Activated CD8-positive, alpha-beta T cell treated with anti-CD3 and anti-CD28 coated beads, Interleukin-2, amount 10 ng/mL, durations not matched to agents 7 days and 5 days (primary cell): Measurements from ENCODE around the gene BTN1A1. TPM values are rescaled to one million over a fixed set of nuclear protein-coding genes. Genes with fewer than 3 reads are reported as not detected.

ENCODE experiments used
- ATAC-seq: fragments of 150-1000 bp; cut with Tn5 transposase; one replicate; pipeline ENCODE4 v1.10.0; 2021; ENCODE audit warnings: moderate library complexity
- CTCF ChIA-PET: fragments of 350-600 bp; sonication (Branson Sonifier 250); formaldehyde crosslinking; loops from one replicate; lab custom pipeline; 2021; ENCODE audit warnings: antibody characterized with exemption; lab: Charles Lee
- POLR2A ChIA-PET: fragments of 350-600 bp; sonication (Branson Sonifier 250); formaldehyde crosslinking; loops from one replicate; lab custom pipeline; 2021; ENCODE audit warnings: antibody characterized with exemption; lab: Charles Lee
- DNase-seq: peaks from one replicate; pipeline ENCODE4 v3.0.0-alpha.2; 2020
- H3K27ac Mint-ChIP-seq: one replicate; pipeline ENCODE4 v1.8.0; 2021; ENCODE audit warnings: mild to moderate bottlenecking, mixed read lengths
- H3K27me3 Mint-ChIP-seq: one replicate; pipeline ENCODE4 v1.8.0; 2021; ENCODE audit warnings: low read depth, mixed read lengths
- H3K36me3 Mint-ChIP-seq: one replicate; pipeline ENCODE4 v1.8.0; 2021; ENCODE audit warnings: low read depth, mixed read lengths
- H3K4me1 Mint-ChIP-seq: one replicate; pipeline ENCODE4 v1.8.0; 2021; ENCODE audit warnings: low read depth, mixed read lengths
- H3K4me3 Mint-ChIP-seq: one replicate; pipeline ENCODE4 v1.8.0; 2021; ENCODE audit warnings: mild to moderate bottlenecking, mixed read lengths
- H3K9me3 Mint-ChIP-seq: one replicate; pipeline ENCODE4 v1.8.0; 2022; ENCODE audit warnings: mixed read lengths; ENCODE audit not compliant: insufficient read depth
- total RNA-seq, 2 experiments: library from RNA; stranded (reverse); gene quantifications; one replicate each; pipeline ENCODE4 v1.2.3, GENCODE V29; 2021

Gene BTN1A1
- total RNA-seq, 2 experiments from 2014 or later: not detected

GRCh38 chr6:26553635-26554446 lies 53.7 kb downstream of the BTN1A1 start:
- Mint-ChIP-seq H3K4me1 (peaks cover 36% of the 10 kb centered on the region), H3K27me3 (no peaks in the 10 kb centered on the region), H3K4me3 (no peak overlapping the region), H3K9me3 (no peaks in the 10 kb centered on the region), H3K27ac (no peak overlapping the region), H3K36me3 (no peaks in the 10 kb centered on the region)
- CTCF ChIA-PET: interaction anchor here (1.0 to 5.3 kb wide), 10 partner anchors 10 to 224 kb away, joined by 3 to 38 read pairs (median 6); partner anchors contain the start of gene HMGN4
- POLR2A ChIA-PET: interaction anchor here (0.6 to 2.3 kb wide), 4 partner anchors 16 to 319 kb away, joined by 3 to 20 read pairs (median 3); partner anchors contain the start of gene HMGN4
- ATAC-seq (peak; percentile 59), DNase-seq (peak; percentile 89)

GRCh38 chr6:26554447-26554696 lies 54.3 kb downstream of the BTN1A1 start:
- ChIA-PET POLR2A (interaction anchor here (1.0 to 2.3 kb wide), 2 partner anchors 17 to 80 kb away, joined by 3 to 20 read pairs; partner anchors contain the start of gene HMGN4), CTCF (interaction anchor here (0.9 to 5.3 kb wide), 8 partner anchors 12 to 225 kb away, joined by 3 to 38 read pairs (median 6); partner anchors contain the start of gene HMGN4)
- H3K9me3 Mint-ChIP-seq: no peaks in the 10 kb centered on the region
- no peak overlapping the region for H3K4me3 Mint-ChIP-seq
- H3K4me1 Mint-ChIP-seq: peaks cover 36% of the 10 kb centered on the region
- no peaks in the 10 kb centered on the region for H3K27me3 Mint-ChIP-seq
- no peaks in the 10 kb centered on the region for H3K36me3 Mint-ChIP-seq
- H3K27ac Mint-ChIP-seq: no peak overlapping the region
- DNase-seq (no peak), ATAC-seq (no peak)

GRCh38 chr6:26554697-26555504 lies 54.8 kb downstream of the BTN1A1 start:
- ChIA-PET POLR2A (interaction anchor here (0.7 to 2.3 kb wide), 3 partner anchors 18 to 1176 kb away, joined by 3 to 20 read pairs (median 3); partner anchors contain the start of gene HMGN4), CTCF (interaction anchor here (0.9 to 5.3 kb wide), 8 partner anchors 12 to 226 kb away, joined by 3 to 38 read pairs (median 6); partner anchors contain the start of gene HMGN4)
- DNase-seq (peak; percentile 74), ATAC-seq (peak; percentile 36)
- peak overlapping the region; percentile 13 for H3K27ac Mint-ChIP-seq
- H3K4me3 Mint-ChIP-seq: no peak overlapping the region
- H3K4me1 Mint-ChIP-seq: peaks cover 31% of the 10 kb centered on the region
- no peaks in the 10 kb centered on the region for H3K27me3 Mint-ChIP-seq
- H3K9me3 Mint-ChIP-seq: no peaks in the 10 kb centered on the region
- H3K36me3 Mint-ChIP-seq: no peaks in the 10 kb centered on the region

GRCh38 chr6:26555505-26556262 lies 55.6 kb downstream of the BTN1A1 start:
- CTCF ChIA-PET: interaction anchor here (0.9 to 5.3 kb wide), 11 partner anchors 13 to 233 kb away, joined by 3 to 38 read pairs (median 4); partner anchors contain the start of gene HMGN4

GRCh38 chr6:26556263-26557070 lies 56.4 kb downstream of the BTN1A1 start:
- Mint-ChIP-seq H3K4me1 (peaks cover 18% of the 10 kb centered on the region), H3K27me3 (no peaks in the 10 kb centered on the region), H3K9me3 (no peaks in the 10 kb centered on the region), H3K36me3 (no peaks in the 10 kb centered on the region), H3K4me3 (peak overlapping the region; percentile 46), H3K27ac (no peak overlapping the region)
- ChIA-PET CTCF (interaction anchor here (0.9 to 1.4 kb wide), 8 partner anchors 12 to 234 kb away, joined by 3 to 7 read pairs (median 4); partner anchors contain the start of gene HMGN4), POLR2A (interaction anchor here (0.6 kb wide), 1 partner anchor 12 kb away, joined by 4 read pairs; no protein-coding TSS in a partner anchor)
- DNase-seq (peak; percentile 61), ATAC-seq (no peak)

More at GRCh38 chr6:26555505-26556262, 55.6 kb downstream of the BTN1A1 start:
- Mint-ChIP-seq H3K4me3 (peak overlapping the region; percentile 46), H3K27me3 (no peaks in the 10 kb centered on the region), H3K4me1 (peaks cover 24% of the 10 kb centered on the region), H3K27ac (peak overlapping the region; percentile 13), H3K36me3 (no peaks in the 10 kb centered on the region), H3K9me3 (no peaks in the 10 kb centered on the region)
- DNase-seq: no peak
- ATAC-seq: no peak
- POLR2A ChIA-PET: interaction anchor here (1.0 kb wide), 1 partner anchor 81 kb away, joined by 3 read pairs; no protein-coding TSS in a partner anchor

Other genes starting within 250 kb of the BTN1A1 start
- 10 to 100 TPM; 69.0 to 78.3 TPM for gene BTN3A2, start 135.1 kb upstream of the BTN1A1 start, total RNA-seq
- 10 to 100 TPM; 10.3 to 11.4 TPM for gene BTN2A2, start 117.2 kb upstream of the BTN1A1 start, total RNA-seq
- gene BTN3A1, start 98.0 kb upstream of the BTN1A1 start, total RNA-seq: 10 to 100 TPM; 45.6 to 47.9 TPM
- 10 to 100 TPM; 43.8 to 47.0 TPM for gene BTN3A3, start 59.8 kb upstream of the BTN1A1 start, total RNA-seq
- 10 to 100 TPM; 22.4 to 23.6 TPM for gene BTN2A1, start 42.3 kb upstream of the BTN1A1 start, total RNA-seq
- 10 to 100 TPM; 80.8 to 84.9 TPM for gene HMGN4, start 38.1 kb downstream of the BTN1A1 start, total RNA-seq
- gene ABT1, start 96.7 kb downstream of the BTN1A1 start, total RNA-seq: 10 to 100 TPM; 25.0 to 25.3 TPM
- gene ZNF322, start 159.4 kb downstream of the BTN1A1 start, total RNA-seq: 1 to 10 TPM; 9.1 to 9.5 TPM